PC-9 (cell line): Measurements from ENCODE around the gene KRT4.

ENCODE experiments used
- CTCF ChIP-seq: fragments of 200-600 bp; sonication (generic); conservative IDR thresholded peaks from 2 replicates; pipeline ENCODE4 v1.6.1; 2017; ENCODE audit warnings: mixed run types, antibody characterized with exemption, mild to moderate bottlenecking, moderate library complexity
- EZH2 ChIP-seq: fragments of 200-600 bp; sonication (generic); IDR thresholded peaks from 2 replicates; pipeline ENCODE4 v1.8.0; 2017; ENCODE audit warnings: antibody characterized with exemption, low read depth

GRCh38 chr12:52797529-52797894, 16.4 kb downstream of the KRT4 start:
- TF ChIP-seq CTCF (no peak), EZH2 (no peak)
